GM21367 (cell line): ENCODE data around the gene PFKM.
"Not testable (repeated sequence)": the region's sequence is repeated elsewhere in the genome, so short reads cannot be mapped to it uniquely, and the experiment has no call there.

Experiments used
- ATAC-seq: cut with Tn5 transposase; IDR thresholded peaks from one replicate; pipeline ENCODE4 v1.9.1; 2021; ENCODE audit not compliant: unreplicated experiment

The PFKM gene

GRCh38 chr12:48155786-48156185 is 36.6 kb downstream of the PFKM start:
- ATAC-seq, result not testable (repeated sequence)

DNA sequence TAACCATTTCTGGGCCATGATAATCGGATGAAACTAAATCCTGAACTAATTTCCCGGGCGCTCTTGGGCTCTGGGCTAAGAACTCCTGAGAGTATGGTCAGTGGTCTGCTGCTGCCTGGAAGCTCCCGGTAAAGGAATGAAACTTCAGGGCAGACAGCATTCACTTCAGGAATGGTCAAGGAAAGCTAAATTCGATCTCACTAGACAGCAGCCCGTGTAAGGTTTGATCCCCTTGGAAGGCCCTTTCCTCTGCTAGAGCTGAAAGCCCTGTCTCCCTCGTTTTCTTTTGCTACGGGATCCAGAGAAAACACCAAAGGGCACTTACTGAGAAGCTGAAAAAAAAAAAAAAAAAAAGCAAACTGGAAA is 37.5 kb downstream of the PFKM start:
- no peak for ATAC-seq

- ATAC-seq, result peak; percentile 84
These were observed 38.1 kb downstream of the PFKM start, which contains the start of gene ASB8 for GRCh38 chr12:48157018-48157888. TSS of gene ASB8 (minus strand) at chr12:48157515. CDS start at chr12:48153496, 4,019 bp downstream.

- ATAC-seq, result no peak
These were observed 38.8 kb downstream of the PFKM start for GRCh38 chr12:48157889-48158370.

- no peak for ATAC-seq
These were observed 40.9 kb downstream of the PFKM start for GRCh38 chr12:48160046-48160445.

DNA sequence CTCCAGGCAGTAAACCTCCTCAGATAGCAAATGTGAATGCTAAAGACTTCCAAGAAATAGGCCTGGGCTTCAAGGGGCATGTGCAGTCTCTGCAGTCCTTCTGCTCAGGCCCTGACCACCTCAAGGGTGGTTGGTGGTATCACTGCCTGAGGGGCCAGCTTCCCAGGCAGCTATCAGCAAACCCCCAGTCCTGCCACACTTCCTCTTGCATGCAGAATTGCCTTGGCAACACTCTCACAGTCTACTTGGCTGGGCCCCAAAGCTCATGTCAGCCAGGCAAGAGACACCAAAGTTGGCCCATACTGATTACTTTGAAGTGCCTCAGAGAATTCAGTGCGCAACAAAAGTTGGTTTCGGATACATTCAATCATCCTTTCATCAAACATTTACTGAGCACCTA is 41.6 kb downstream of the PFKM start:
- no peak for ATAC-seq

- no peak for ATAC-seq
These were observed 44.1 kb downstream of the PFKM start for GRCh38 chr12:48163150-48163747.

- ATAC-seq, result no peak
These were observed 45.3 kb downstream of the PFKM start for GRCh38 chr12:48164451-48164850.

DNA sequence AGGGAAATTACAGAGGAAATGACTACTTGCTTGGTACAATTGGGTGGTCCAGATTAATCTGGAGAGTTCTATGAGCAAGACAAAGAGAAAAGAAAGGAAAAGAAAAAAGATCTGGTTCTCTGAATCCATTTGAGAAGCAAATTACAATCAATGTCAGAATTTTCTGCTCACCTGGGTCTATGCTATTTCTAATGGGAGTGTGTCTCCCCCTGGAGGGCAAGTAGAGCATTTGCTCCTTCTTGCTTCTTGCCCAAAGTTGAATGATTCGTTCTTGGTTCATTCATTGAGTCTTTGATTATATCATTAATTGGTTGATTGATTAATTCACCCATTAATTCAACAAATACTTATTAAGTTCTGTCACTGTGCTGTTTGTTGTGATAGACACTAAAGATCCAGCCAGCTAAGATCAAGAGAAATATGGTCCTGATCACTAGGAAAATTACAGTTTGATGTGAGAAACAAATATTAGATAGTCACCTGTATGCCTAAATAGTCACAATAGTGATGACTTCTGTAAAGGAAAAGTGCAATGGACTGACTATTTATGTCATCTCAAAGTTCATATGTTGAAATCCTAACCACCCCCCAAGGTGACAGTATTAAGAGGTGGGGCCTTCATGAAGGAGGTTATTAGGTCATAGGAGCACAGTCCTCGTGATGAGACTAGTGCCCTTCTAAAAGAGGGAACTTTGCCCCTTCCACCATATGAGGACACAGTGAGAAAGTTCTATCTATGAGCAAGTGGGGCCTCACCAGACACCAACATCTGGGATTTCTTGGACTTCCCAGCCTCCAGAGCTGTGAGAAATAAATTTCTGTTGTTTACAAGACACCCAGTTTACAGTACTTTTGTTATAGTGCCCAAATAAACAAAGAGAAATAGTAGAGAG is 46.2 kb downstream of the PFKM start:
- ATAC-seq, result no peak

- no peak for ATAC-seq
These were observed 49.8 kb downstream of the PFKM start for GRCh38 chr12:48169011-48169410.

- ATAC-seq, result no peak
These were observed 56.7 kb downstream of the PFKM start for GRCh38 chr12:48175613-48176416.

GRCh38 chr12:48176417-48176751 is 57.2 kb downstream of the PFKM start:
- ATAC-seq, result no peak

- ATAC-seq, result no peak
These were observed 58.8 kb downstream of the PFKM start for GRCh38 chr12:48177982-48178381.

- no peak for ATAC-seq
These were observed 60.3 kb downstream of the PFKM start for GRCh38 chr12:48179466-48179865.

DNA sequence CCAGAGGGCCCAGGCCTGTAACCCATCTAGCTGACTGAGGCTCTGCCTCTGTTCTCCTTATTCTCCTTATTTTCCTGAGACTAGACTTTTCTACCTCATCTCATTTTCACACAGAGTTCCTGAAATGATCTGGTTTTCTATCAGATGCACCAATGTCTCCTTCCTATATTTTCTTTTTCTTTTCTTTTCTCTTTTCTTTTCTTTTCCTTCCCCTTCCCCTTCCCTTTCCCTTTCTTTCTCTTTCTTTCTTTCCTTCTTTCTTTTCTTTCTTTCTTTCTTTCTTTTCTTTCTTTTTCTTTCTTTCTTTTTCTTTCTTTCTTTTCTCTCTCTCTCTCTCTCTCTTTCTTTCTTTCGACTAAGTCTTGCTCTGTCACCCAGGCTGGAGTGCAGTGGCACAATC is 61.3 kb downstream of the PFKM start:
- no peak for ATAC-seq

GRCh38 chr12:48180857-48181495 is 61.8 kb downstream of the PFKM start:
- no peak for ATAC-seq

DNA sequence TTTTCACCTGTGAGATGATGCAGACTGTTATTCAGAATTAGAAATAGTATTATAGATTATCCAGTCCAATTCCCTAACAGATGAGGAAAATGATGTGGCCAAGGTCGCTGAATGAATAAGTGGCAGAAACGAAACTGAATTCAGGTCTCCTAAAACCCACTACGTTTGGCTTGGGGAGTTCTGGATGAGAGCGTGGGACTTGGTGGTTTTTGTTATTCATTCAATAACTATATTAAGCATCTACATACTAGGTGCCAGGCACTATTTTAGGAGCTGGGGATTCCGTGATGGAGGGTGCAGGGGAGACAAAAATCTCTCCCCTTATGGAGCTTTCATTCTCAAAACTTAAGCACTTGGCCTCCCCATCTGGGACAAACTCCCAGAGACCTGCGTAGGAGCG is 63.5 kb downstream of the PFKM start:
- ATAC-seq, result no peak

DNA sequence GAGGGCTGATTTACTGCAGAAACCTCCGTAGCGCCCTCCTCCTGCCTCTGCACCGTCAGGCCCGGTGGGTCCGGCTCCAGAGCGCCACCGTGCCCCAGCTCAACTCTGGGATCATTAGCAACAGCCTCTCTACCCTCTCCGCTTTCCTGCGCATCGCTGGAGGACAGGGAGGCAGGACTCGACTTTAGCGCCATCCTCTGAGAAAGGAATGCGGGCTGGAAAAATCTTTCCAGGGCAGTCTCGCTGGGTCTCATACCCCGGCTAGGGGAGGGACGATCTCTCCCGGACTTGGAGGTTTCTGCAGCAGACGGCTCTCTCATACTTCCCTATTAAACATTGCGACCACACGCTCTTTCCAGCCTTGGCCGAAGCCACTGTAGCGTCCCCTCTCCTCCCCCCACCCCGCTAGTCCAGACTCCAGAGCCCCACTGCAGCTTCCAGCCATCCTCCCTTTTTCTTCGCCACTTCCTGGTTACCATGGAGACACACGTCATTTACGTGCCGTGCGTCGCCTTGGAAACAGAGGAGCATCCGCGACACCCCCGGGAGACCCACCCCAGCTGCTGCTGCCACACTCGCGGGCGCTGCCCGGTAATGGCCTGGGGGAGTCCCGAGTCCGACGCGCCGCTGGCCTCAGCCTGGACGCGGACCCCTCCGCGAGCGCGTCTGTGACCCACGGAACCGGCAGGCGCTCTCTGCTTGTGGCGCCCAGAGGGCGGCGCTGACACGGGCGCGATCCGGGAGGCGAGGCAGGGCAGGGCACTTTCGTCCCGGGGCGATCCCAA is 64.1 kb downstream of the PFKM start, which contains the start of gene CCDC184:
Gene CCDC184 (plus strand): TSS at position 554 of the 785 bp plus-strand sequence. CDS start 479 bp downstream, outside the sequence.
- ATAC-seq, result peak; percentile 60

GRCh38 chr12:48183876-48184548 is 64.8 kb downstream of the PFKM start:
- ATAC-seq, result no peak
